ENCODE data around the gene SHROOM1.

DNA sequence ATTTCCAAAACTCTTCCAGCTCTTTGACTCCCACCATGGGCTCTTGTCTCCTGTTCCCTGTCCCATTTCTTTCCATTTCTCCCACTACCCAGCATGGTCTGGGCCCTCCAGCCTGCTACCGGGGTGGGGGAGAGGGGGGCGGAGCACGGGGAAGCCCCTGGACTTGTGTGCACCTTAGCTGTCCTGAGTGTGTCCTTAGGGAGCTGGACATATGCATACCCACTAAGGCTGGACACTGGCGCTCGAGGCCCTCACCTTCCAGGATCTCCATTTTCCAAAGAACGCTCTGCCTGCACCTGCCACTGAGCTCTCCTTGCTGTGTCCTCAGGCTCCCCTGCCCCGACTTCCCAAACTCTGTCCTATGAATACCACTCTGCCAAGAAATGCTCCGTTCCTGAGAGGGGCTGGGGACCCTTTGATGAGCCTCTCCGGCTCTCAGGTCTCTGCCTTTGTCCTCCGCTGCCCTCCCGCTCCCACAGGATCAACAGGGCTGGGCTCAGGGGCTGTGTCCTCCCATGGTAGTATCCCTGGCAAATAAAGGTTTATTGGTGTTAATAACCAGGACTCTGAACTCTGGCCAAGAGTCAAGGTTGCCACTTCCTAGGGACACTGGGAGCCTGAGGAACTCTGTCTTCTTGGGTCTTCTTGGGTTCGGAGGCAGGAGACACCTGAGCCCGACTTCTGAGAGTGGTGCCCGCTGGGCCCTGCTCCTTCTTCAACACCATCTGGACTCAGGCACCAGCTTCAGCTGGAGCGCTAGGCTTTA, 831 bp upstream of the SHROOM1 start:
- TF ChIP-seq POLR2A (IDR thresholded peaks at IDR 0.05; ENCODE audit: low read depth, low read length) (no peak), TAF1 (IDR thresholded peaks at IDR 0.05; ENCODE audit: low read depth, low read length) (no peak), POLR2AphosphoS5 (IDR thresholded peaks at IDR 0.05; ENCODE audit: low read depth, low read length) (no peak), PAX5 (IDR thresholded peaks at IDR 0.05; ENCODE audit: insufficient read depth, low read length, severe bottlenecking) (no peak), POU2F2 (IDR thresholded peaks at IDR 0.05; ENCODE audit: low read depth, low read length) (no peak), SPI1 (IDR thresholded peaks at IDR 0.05; ENCODE audit: low read depth, low read length) (no peak)
